Esophagus squamous epithelium (tissue), 4 donors: Measurements from ENCODE around the gene MYO7B.

Experiments used
- POLR2A ChIP-seq, 4 donors: fragments of 450-650 bp; IDR thresholded peaks; one replicate each; pipeline ENCODE4 v1.6.1; 2017; ENCODE audit warnings: antibody characterized with exemption in 4 of 4, mild to moderate bottlenecking in 4 of 4, moderate library complexity in 3 of 4
- TF ChIP-seq, protein P1 (sequence below), 6 experiments: fragments of 450-650 bp in 4 of 6; fragments of 200-600 bp in 2 of 6; sonication (generic) in 2 of 6; IDR thresholded peaks; one replicate each; pipeline ENCODE4 v1.5.1; 2016 to 2019; ENCODE audit warnings: antibody characterized with exemption in 6 of 6, mild to moderate bottlenecking in 4 of 6, moderate library complexity in 4 of 6

DNA sequence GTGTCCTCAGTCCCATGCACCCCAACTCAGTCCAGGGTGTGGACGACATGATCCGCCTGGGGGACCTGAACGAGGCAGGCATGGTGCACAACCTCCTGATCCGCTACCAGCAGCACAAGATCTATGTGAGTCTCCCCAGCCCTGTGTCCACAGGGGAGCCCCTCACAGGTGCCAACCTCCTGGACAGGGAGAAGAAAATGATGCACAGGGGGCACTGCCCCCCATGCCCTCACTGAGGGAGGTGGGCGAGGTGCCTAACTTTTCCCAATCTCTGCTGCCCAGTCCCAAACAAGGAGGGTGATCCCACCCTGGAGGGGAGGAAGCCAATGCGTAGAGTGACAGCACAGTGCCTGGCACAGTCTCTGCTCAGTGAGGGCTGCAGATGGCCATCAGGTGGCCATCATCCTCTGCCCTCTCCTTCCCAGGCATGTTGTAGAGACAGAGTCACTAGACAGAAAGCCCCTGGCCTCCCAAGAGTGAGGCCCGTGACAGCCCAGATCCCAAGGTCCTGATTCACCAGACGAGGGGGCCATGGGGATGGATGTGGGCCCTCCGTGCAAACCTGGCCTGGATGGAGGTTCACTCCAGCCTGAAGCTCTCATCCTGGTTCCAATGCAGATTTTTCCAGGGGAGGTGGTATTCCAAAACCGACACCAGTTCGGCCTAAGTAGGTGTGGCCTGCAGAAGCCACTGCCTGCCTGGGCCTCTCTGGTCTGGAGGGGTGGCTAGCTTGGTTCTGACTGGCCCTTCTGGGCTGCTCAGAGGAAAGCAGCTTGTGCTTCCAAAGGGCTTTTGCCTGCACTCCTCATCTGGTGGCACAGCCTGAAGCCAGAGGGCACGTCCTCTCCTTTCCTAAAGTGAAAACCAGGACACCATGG is 30.0 kb downstream of the MYO7B start:
- TF ChIP-seq, protein P1, sequence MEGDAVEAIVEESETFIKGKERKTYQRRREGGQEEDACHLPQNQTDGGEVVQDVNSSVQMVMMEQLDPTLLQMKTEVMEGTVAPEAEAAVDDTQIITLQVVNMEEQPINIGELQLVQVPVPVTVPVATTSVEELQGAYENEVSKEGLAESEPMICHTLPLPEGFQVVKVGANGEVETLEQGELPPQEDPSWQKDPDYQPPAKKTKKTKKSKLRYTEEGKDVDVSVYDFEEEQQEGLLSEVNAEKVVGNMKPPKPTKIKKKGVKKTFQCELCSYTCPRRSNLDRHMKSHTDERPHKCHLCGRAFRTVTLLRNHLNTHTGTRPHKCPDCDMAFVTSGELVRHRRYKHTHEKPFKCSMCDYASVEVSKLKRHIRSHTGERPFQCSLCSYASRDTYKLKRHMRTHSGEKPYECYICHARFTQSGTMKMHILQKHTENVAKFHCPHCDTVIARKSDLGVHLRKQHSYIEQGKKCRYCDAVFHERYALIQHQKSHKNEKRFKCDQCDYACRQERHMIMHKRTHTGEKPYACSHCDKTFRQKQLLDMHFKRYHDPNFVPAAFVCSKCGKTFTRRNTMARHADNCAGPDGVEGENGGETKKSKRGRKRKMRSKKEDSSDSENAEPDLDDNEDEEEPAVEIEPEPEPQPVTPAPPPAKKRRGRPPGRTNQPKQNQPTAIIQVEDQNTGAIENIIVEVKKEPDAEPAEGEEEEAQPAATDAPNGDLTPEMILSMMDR (IDR thresholded peaks at IDR 0.05), result no peak
- no peak for TF ChIP-seq POLR2A (IDR thresholded peaks at IDR 0.05)
